DND-41 (cell line): ENCODE results near the gene ACCS.

Source experiments
- EZH2 ChIP-seq: IDR thresholded peaks from 3 replicates; pipeline ENCODE4 v1.6.1; 2012; ENCODE audit warnings: borderline replicate concordance, low read depth, mild to moderate bottlenecking, moderate library complexity, low read length, inconsistent platforms; ENCODE audit not compliant: severe bottlenecking
- TF ChIP-seq, protein P1 (sequence below): IDR thresholded peaks from 2 replicates; pipeline ENCODE4 v1.5.1; 2012; ENCODE audit warnings: borderline replicate concordance, low read length, moderate library complexity, mild to moderate bottlenecking; ENCODE audit not compliant: poor library complexity, severe bottlenecking; ENCODE audit errors: extremely low read depth

DNA sequence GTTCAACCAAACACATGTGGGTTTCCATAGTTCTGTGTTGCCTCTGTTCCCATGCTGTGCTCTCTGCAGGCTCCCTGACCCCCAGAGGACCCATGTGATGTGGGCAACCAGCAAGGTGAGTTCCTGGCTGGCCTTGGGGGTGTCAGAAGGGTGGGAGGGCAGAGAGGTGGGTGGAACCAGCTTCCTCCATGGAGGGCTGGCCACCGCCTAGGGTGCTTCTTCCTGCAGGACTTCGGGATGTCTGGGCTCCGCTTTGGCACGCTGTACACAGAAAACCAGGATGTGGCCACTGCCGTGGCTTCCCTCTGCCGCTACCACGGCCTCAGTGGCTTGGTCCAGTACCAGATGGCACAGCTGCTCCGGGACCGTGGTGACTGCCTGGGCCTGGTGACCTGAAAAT lies 14.9 kb downstream of the ACCS start:
- TF ChIP-seq EZH2: no peak
- TF ChIP-seq, protein P1, sequence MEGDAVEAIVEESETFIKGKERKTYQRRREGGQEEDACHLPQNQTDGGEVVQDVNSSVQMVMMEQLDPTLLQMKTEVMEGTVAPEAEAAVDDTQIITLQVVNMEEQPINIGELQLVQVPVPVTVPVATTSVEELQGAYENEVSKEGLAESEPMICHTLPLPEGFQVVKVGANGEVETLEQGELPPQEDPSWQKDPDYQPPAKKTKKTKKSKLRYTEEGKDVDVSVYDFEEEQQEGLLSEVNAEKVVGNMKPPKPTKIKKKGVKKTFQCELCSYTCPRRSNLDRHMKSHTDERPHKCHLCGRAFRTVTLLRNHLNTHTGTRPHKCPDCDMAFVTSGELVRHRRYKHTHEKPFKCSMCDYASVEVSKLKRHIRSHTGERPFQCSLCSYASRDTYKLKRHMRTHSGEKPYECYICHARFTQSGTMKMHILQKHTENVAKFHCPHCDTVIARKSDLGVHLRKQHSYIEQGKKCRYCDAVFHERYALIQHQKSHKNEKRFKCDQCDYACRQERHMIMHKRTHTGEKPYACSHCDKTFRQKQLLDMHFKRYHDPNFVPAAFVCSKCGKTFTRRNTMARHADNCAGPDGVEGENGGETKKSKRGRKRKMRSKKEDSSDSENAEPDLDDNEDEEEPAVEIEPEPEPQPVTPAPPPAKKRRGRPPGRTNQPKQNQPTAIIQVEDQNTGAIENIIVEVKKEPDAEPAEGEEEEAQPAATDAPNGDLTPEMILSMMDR: no peak
